ENCODE measurements around the gene ISLR2.
"Not testable (repeated sequence)": the region's sequence is repeated elsewhere in the genome, so short reads cannot be mapped to it uniquely, and the experiment has no call there.

ISLR2 gene

GRCh38 chr15:74159773-74160172, 29.4 kb downstream of the ISLR2 start:
- POLR2A ChIA-PET, result no interaction called here

GRCh38 chr15:74160390-74160789, 30.0 kb downstream of the ISLR2 start:
- POLR2A ChIA-PET; DNase-seq (ENCODE audit: extremely low spot score): not testable (repeated sequence)
- CTCF ChIA-PET, result interaction anchor here (2.0 kb wide), 1 partner anchor 16 kb away, joined by 7 read pairs; no protein-coding TSS in a partner anchor

More at GRCh38 chr15:74159773-74160172, 29.4 kb downstream of the ISLR2 start:
- no peak for DNase-seq (ENCODE audit: extremely low spot score)
- CTCF ChIA-PET, result interaction anchor here (2.0 kb wide), 1 partner anchor 15 kb away, joined by 7 read pairs; no protein-coding TSS in a partner anchor
- TF ChIP-seq L3MBTL2 (conservative IDR thresholded peaks at IDR 0.05) (no peak), FOXA1 (IDR thresholded peaks at IDR 0.05) (no peak), CTBP1 (IDR thresholded peaks at IDR 0.05; ENCODE audit: borderline replicate concordance) (no peak), LEF1 (IDR thresholded peaks at IDR 0.05; ENCODE audit: borderline replicate concordance) (no peak), SP1 (IDR thresholded peaks at IDR 0.05) (no peak), ZNF384 (IDR thresholded peaks at IDR 0.05) (no peak), TARDBP (IDR thresholded peaks at IDR 0.05) (no peak), HDGF (IDR thresholded peaks at IDR 0.05; ENCODE audit: borderline replicate concordance) (no peak), ELF4 (IDR thresholded peaks at IDR 0.05) (no peak), FOXK2 (IDR thresholded peaks at IDR 0.05) (no peak), PKNOX1 (IDR thresholded peaks at IDR 0.05) (no peak), ARNT (IDR thresholded peaks at IDR 0.05) (no peak), SUZ12 (IDR thresholded peaks at IDR 0.05) (no peak), FOXM1 (IDR thresholded peaks at IDR 0.05; ENCODE audit: borderline replicate concordance) (no peak), NFRKB (IDR thresholded peaks at IDR 0.05) (no peak), BHLHE40 (IDR thresholded peaks at IDR 0.05; ENCODE audit: borderline replicate concordance) (no peak)

- DNase-seq (ENCODE audit: extremely low spot score); CTCF ChIA-PET; POLR2A ChIA-PET: not testable (repeated sequence)
These were observed 31.8 kb downstream of the ISLR2 start for GRCh38 chr15:74162195-74162536.

GRCh38 chr15:74165461-74165860, 35.1 kb downstream of the ISLR2 start:
- TF ChIP-seq NFRKB (IDR thresholded peaks at IDR 0.05) (no peak), FOXA1 (IDR thresholded peaks at IDR 0.05) (no peak), ZNF384 (IDR thresholded peaks at IDR 0.05) (no peak), L3MBTL2 (conservative IDR thresholded peaks at IDR 0.05) (no peak), LEF1 (IDR thresholded peaks at IDR 0.05; ENCODE audit: borderline replicate concordance) (no peak), CTBP1 (IDR thresholded peaks at IDR 0.05; ENCODE audit: borderline replicate concordance) (no peak), SUZ12 (IDR thresholded peaks at IDR 0.05) (no peak), ELF4 (IDR thresholded peaks at IDR 0.05) (no peak), FOXM1 (IDR thresholded peaks at IDR 0.05; ENCODE audit: borderline replicate concordance) (no peak), PKNOX1 (IDR thresholded peaks at IDR 0.05) (no peak), HDGF (IDR thresholded peaks at IDR 0.05; ENCODE audit: borderline replicate concordance) (no peak)
- no peak for DNase-seq (ENCODE audit: extremely low spot score)
- POLR2A ChIA-PET, result no interaction called here
- CTCF ChIA-PET, result no interaction called here

GRCh38 chr15:74167891-74168331, 37.5 kb downstream of the ISLR2 start:
- no peak for DNase-seq (ENCODE audit: extremely low spot score)
- POLR2A ChIA-PET, result no interaction called here
- no peak for TF ChIP-seq SUZ12 (IDR thresholded peaks at IDR 0.05)
- TF ChIP-seq BHLHE40 (IDR thresholded peaks at IDR 0.05; ENCODE audit: borderline replicate concordance), result no peak
- no peak for TF ChIP-seq FOXK2 (IDR thresholded peaks at IDR 0.05)
- no peak for TF ChIP-seq TARDBP (IDR thresholded peaks at IDR 0.05)
- CTCF ChIA-PET, result no interaction called here

- TF ChIP-seq BHLHE40 (IDR thresholded peaks at IDR 0.05; ENCODE audit: borderline replicate concordance) (no peak), LEF1 (IDR thresholded peaks at IDR 0.05; ENCODE audit: borderline replicate concordance) (no peak), NFRKB (IDR thresholded peaks at IDR 0.05) (no peak), SP1 (IDR thresholded peaks at IDR 0.05) (no peak), ZNF384 (IDR thresholded peaks at IDR 0.05) (no peak), ARNT (IDR thresholded peaks at IDR 0.05) (no peak), L3MBTL2 (conservative IDR thresholded peaks at IDR 0.05) (no peak), FOXA1 (IDR thresholded peaks at IDR 0.05) (no peak), PKNOX1 (IDR thresholded peaks at IDR 0.05) (no peak), HDGF (IDR thresholded peaks at IDR 0.05; ENCODE audit: borderline replicate concordance) (no peak), FOXM1 (IDR thresholded peaks at IDR 0.05; ENCODE audit: borderline replicate concordance) (no peak), TARDBP (IDR thresholded peaks at IDR 0.05) (no peak), CTBP1 (IDR thresholded peaks at IDR 0.05; ENCODE audit: borderline replicate concordance) (no peak), FOXK2 (IDR thresholded peaks at IDR 0.05) (no peak), ELF4 (IDR thresholded peaks at IDR 0.05) (no peak), SUZ12 (IDR thresholded peaks at IDR 0.05) (no peak)
- CTCF ChIA-PET, result no interaction called here
- DNase-seq (ENCODE audit: extremely low spot score), result no peak
- POLR2A ChIA-PET, result no interaction called here
These were observed 38.3 kb downstream of the ISLR2 start for GRCh38 chr15:74168711-74169126.

GRCh38 chr15:74170071-74170844, 39.9 kb downstream of the ISLR2 start:
- POLR2A ChIA-PET, result no interaction called here
- CTCF ChIA-PET, result no interaction called here
- no peak for DNase-seq (ENCODE audit: extremely low spot score)
- TF ChIP-seq BHLHE40 (IDR thresholded peaks at IDR 0.05; ENCODE audit: borderline replicate concordance) (no peak), HDGF (IDR thresholded peaks at IDR 0.05; ENCODE audit: borderline replicate concordance) (no peak), L3MBTL2 (conservative IDR thresholded peaks at IDR 0.05) (no peak), FOXK2 (IDR thresholded peaks at IDR 0.05) (no peak), ZNF384 (IDR thresholded peaks at IDR 0.05) (no peak), TARDBP (IDR thresholded peaks at IDR 0.05) (no peak), FOXM1 (IDR thresholded peaks at IDR 0.05; ENCODE audit: borderline replicate concordance) (no peak), SUZ12 (IDR thresholded peaks at IDR 0.05) (no peak), NFRKB (IDR thresholded peaks at IDR 0.05) (no peak), LEF1 (IDR thresholded peaks at IDR 0.05; ENCODE audit: borderline replicate concordance) (no peak), ELF4 (IDR thresholded peaks at IDR 0.05) (no peak), FOXA1 (IDR thresholded peaks at IDR 0.05) (no peak), SP1 (IDR thresholded peaks at IDR 0.05) (no peak), PKNOX1 (IDR thresholded peaks at IDR 0.05) (no peak), ARNT (IDR thresholded peaks at IDR 0.05) (no peak), CTBP1 (IDR thresholded peaks at IDR 0.05; ENCODE audit: borderline replicate concordance) (no peak)
